ENCODE measurements around the gene DPH1.

Gene DPH1

DNA sequence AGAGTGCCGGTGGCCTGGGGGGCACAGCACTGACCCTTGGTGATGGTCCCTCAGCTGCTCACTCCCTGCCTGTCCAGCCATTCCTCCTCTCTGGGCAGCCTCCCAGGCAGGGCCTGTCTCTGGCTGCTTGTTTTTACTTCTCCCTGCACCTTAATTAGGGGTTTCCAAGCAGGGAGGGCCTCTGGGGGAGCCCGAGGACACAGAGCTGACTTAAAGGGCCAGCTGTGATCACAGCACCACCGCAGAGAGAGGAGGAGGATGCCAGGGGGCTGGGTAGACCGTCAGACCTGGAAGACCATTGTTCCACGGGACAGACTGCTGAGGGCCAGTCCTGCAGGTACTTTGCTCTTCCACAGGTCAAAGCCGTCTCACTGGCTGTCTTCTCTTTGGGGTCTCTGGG lies 1.2 kb upstream of the DPH1 start:
- TF ChIP-seq, protein P1, sequence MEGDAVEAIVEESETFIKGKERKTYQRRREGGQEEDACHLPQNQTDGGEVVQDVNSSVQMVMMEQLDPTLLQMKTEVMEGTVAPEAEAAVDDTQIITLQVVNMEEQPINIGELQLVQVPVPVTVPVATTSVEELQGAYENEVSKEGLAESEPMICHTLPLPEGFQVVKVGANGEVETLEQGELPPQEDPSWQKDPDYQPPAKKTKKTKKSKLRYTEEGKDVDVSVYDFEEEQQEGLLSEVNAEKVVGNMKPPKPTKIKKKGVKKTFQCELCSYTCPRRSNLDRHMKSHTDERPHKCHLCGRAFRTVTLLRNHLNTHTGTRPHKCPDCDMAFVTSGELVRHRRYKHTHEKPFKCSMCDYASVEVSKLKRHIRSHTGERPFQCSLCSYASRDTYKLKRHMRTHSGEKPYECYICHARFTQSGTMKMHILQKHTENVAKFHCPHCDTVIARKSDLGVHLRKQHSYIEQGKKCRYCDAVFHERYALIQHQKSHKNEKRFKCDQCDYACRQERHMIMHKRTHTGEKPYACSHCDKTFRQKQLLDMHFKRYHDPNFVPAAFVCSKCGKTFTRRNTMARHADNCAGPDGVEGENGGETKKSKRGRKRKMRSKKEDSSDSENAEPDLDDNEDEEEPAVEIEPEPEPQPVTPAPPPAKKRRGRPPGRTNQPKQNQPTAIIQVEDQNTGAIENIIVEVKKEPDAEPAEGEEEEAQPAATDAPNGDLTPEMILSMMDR (conservative IDR thresholded peaks at IDR 0.05): no peak
- no peak for TF ChIP-seq ZFX (IDR thresholded peaks at IDR 0.05)
- no peak overlapping the region for H3K27ac ChIP-seq

DNA sequence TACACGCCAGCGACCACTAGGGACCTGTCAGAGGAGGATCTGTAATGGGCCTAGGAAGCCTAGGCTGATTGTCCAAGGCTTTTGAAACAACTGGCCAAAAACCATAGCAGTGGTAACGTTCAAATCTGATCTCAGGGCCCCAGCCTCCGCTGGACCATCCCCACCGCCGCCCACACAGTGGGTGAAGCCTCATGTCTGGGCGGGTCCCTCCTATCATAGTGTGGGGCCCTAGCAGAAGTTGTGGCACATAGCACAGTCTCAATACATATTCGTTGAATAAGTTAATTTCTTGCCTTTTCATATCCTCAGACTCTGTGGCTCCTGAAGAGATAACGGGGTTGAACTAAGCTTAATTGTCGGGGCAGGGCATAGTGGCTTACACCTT lies 818 bp downstream of the DPH1 start:
- H3K27ac ChIP-seq: peak overlapping the region; percentile 80

DNA sequence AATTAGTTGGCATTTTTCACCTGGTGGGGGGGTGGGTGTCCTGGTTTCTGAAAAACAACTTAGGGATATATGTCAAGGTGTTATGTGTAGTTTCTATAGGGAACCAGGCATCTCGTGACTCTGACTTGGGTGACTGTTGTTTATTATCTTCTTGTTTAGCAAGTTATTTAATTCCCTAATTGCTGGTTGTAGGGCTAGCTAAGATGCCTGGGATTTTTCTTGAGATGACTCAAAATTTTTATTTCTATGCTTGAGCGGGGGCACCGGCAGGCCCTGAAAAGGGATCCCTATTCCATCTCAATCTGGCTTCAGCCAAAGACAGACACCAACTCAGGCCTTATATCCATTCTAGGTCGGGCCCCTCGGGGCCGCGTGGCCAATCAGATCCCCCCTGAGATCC lies 3.2 kb downstream of the DPH1 start:
- TF ChIP-seq, protein P1 (conservative IDR thresholded peaks at IDR 0.05): no peak
- no peak for TF ChIP-seq ZFX (IDR thresholded peaks at IDR 0.05)
- no peak overlapping the region for H3K27ac ChIP-seq

More for the DNA sequence above, 818 bp downstream of the DPH1 start:
- TF ChIP-seq, protein P1 (conservative IDR thresholded peaks at IDR 0.05): no peak; the same call in 1 of the 2 replicates
- no peak for TF ChIP-seq ZFX (IDR thresholded peaks at IDR 0.05)

DNA sequence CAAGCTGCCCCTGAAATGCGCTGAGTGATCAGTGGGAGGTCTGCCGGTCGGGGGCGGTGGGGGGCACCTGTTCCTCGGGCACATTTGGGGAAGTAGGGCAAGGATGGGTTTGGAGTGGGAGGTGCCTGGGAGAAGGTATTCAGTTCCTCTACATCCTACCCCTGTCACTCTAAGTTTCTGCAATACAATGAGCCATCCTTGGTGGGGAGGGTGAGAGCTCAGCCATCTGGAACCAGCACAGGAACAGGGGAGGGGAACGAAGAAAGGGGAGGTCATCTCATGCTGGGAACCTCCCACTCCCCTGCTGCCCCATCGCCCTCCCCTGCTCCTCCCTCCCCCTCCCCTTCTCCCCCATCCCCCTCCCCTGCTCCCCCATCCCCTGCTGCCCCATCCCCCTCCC lies 4.2 kb downstream of the DPH1 start:
- TF ChIP-seq, protein P1 (conservative IDR thresholded peaks at IDR 0.05): no peak
- no peak for TF ChIP-seq ZFX (IDR thresholded peaks at IDR 0.05)
- no peak overlapping the region for H3K27ac ChIP-seq

DNA sequence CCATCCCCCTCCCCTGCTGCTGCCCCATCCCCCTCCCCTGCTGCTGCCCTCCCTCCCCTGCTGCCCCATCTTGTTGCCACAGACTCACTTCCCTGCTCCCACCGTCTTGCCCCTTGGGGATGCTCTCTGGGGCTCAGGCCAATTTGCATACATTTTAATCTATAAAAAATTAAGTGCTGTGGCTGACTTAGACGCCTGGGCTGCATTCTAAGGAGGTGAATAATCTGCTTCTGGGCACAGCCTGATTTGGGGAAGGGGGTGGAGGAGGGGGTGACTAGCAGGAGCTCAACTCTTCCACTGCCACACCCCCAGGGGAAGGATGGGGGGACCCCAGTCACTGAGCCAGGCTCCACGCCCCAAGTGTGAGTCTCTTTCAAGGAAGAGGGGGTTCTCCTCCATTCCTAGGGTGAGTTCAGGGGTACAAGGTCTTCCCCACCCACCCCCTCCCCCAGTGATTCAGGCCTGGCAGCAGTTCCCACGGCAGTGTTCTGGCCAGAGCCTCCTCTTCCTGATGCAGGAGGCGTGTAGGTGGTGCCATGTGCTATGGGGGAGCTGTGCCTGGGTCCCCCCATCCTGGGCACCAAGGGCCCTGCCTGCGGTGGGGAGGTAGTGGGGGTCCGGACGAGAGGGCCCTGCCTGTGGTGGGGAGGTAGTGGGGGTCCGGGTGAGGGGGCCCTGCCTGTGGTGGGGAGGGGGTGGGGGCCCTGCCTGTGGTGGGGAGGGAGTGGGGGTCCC lies 5.0 kb downstream of the DPH1 start:
- TF ChIP-seq, protein P1 (conservative IDR thresholded peaks at IDR 0.05): no peak
- TF ChIP-seq ZFX (IDR thresholded peaks at IDR 0.05): no peak
- no peak overlapping the region for H3K27ac ChIP-seq

DNA sequence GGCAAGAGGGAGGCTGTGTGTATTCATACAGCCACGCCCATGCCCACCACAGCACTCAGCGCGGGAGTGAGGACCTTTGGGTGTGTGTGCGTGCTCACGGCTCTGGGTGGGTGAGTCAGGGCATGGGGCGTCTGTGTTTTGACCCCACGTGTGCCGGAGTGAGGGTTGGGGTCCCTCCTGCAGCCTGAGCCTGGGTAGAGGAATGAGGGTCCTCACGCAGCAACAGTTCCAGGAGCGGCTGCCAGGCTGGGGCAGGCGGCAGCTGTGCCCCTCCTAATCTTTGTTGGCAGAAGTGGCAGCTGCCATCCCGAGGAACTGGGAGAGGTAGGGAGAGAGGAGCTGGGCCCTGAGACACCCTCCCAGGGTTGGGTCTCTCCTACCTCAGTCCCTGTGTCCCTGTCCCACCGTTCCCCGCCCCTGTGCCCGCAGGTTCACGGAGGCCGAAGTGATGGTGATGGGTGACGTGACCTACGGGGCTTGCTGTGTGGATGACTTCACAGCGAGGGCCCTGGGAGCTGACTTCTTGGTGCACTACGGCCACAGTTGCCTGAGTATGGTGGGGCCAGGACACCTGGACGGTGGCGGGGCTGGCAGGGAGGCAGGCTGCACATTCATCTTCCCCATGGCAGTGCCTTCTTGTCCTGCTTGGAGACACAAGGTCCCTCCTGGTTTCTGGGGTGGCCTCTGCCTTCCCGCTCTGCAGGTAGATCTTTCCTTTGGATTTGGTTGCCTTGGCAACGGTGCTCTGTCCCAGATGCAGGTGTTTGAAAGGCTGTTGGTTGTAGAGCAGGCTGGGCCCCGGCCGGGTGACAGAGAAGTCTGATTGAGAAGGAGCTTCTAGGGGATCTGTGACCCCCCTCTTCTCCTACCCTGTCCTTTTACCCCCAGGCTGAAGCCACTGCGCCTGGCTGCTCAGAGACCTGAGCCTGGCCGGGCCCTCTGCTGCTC lies 5.9 kb downstream of the DPH1 start:
- no peak overlapping the region for H3K27ac ChIP-seq
- no peak for TF ChIP-seq ZFX (IDR thresholded peaks at IDR 0.05)
- TF ChIP-seq, protein P1 (conservative IDR thresholded peaks at IDR 0.05): no peak

DNA sequence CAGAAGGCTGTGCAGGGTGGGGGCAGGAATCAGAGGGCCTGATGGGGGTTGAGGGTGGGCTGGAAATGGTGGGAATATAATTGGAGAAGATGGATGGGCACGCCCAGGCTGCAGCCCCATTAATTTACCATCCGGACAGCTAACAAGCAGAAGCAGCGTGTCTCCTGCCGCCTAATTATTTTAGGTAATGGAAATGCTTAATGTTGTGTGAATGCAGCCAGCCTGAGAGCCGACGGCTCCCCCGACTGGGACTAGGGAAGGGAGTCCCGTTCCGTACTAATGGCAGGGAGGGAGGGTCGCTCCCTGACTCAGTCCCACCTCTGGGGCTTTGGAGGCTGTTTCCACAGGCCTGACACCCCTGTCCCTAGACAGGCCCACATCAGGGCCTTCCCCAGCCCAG lies 7.2 kb downstream of the DPH1 start:
- no peak overlapping the region for H3K27ac ChIP-seq
- TF ChIP-seq, protein P1 (conservative IDR thresholded peaks at IDR 0.05): no peak
- no peak for TF ChIP-seq ZFX (IDR thresholded peaks at IDR 0.05)

Data from C4-2B (cell line).